CD4-positive, CD25-positive, alpha-beta regulatory T cell (primary cell): ENCODE measurements around the gene SFTPA1. TPM values are rescaled to one million over a fixed set of nuclear protein-coding genes. Genes with fewer than 3 reads are reported as not detected.
"Not testable (repeated sequence)": the region's sequence is repeated elsewhere in the genome, so short reads cannot be mapped to it uniquely, and the experiment has no call there.

Experiments
- ATAC-seq, 2 donors: fragments of 150-1000 bp; cut with Tn5 transposase; one replicate each; pipeline ENCODE4 v1.10.0; 2021; ENCODE audit warnings: low read depth in 2 of 2, moderate number of reproducible peaks in 2 of 2, moderate library complexity in 1 of 2
- DNase-seq, 3 donors: peaks; one replicate each; pipeline versions ENCODE4 v3.0.0 to v3.0.0-alpha.2; 2012 to 2022; ENCODE audit warnings: mixed read lengths in 1 of 3
- H3K27ac ChIP-seq: one replicate; pipeline ENCODE4 v1.7.0; 2013; ENCODE audit warnings: mild to moderate bottlenecking, low read length; ENCODE audit not compliant: insufficient read depth, poor library complexity, severe bottlenecking
- H3K27me3 ChIP-seq: one replicate; pipeline ENCODE4 v1.7.0; 2013; ENCODE audit warnings: low read length; ENCODE audit not compliant: control insufficient read depth, insufficient read depth
- H3K36me3 ChIP-seq: one replicate; pipeline ENCODE4 v1.7.0; 2013; ENCODE audit warnings: mild to moderate bottlenecking, low read length, moderate library complexity; ENCODE audit not compliant: control insufficient read depth, insufficient read depth
- H3K4me1 ChIP-seq: 2 replicates; pipeline ENCODE4 v1.7.0; 2013; ENCODE audit warnings: mild to moderate bottlenecking, low read length; ENCODE audit not compliant: insufficient read depth, control insufficient read depth, poor library complexity, severe bottlenecking
- H3K4me3 ChIP-seq: one replicate; pipeline ENCODE4 v1.7.0; 2013; ENCODE audit warnings: low read depth, mild to moderate bottlenecking, low read length, moderate library complexity
- H3K9me3 ChIP-seq, 2 experiments: 1 replicate in 1 of 2; 2 replicates in 1 of 2; pipeline ENCODE4 v1.7.0; 2013; ENCODE audit warnings: low read length in 2 of 2, mild to moderate bottlenecking in 1 of 2, moderate library complexity in 1 of 2; ENCODE audit not compliant: control insufficient read depth in 2 of 2
- H3K27ac Mint-ChIP-seq, 3 donors: one replicate each; pipeline ENCODE4 v1.8.0; 2020 to 2022; ENCODE audit warnings: mild to moderate bottlenecking in 3 of 3, mixed read lengths in 3 of 3, moderate library complexity in 2 of 3
- H3K27me3 Mint-ChIP-seq: one replicate; pipeline ENCODE4 v1.8.0; 2022; ENCODE audit warnings: mild to moderate bottlenecking, mixed read lengths
- H3K36me3 Mint-ChIP-seq: one replicate; pipeline ENCODE4 v1.8.0; 2020; ENCODE audit warnings: mixed read lengths
- H3K4me1 Mint-ChIP-seq, 4 donors: one replicate each; pipeline ENCODE4 v1.8.0; 2020 to 2022; ENCODE audit warnings: mixed read lengths in 4 of 4, mild to moderate bottlenecking in 1 of 4
- H3K4me3 Mint-ChIP-seq, 4 donors: one replicate each; pipeline ENCODE4 v1.8.0; 2020 to 2022; ENCODE audit warnings: mild to moderate bottlenecking in 4 of 4, mixed read lengths in 4 of 4, moderate library complexity in 3 of 4
- H3K9me3 Mint-ChIP-seq, 7 donors: one replicate each; pipeline ENCODE4 v1.8.0; 2020 to 2022; ENCODE audit warnings: mixed read lengths in 7 of 7, mild to moderate bottlenecking in 3 of 7, moderate library complexity in 2 of 7
- polyA plus RNA-seq, 4 donors: library from polyadenylated mRNA; unstranded; fragments of 300-500 nt; fragmentation: Illumina TruSeq; gene quantifications; one replicate each; pipeline ENCODE4 v1.2.3, GENCODE V29; 2021
- total RNA-seq: library from RNA; stranded (reverse); gene quantifications from one replicate; pipeline ENCODE4 v1.2.3, GENCODE V29; 2022

The SFTPA1 gene
- not detected for total RNA-seq
- not detected for polyA plus RNA-seq

- H3K4me1 Mint-ChIP-seq: peaks cover 0 to 3% (median 0%) of the 10 kb centered on the region in 4 donors
- Histone ChIP-seq H3K4me1 (no peaks in the 10 kb centered on the region), H3K36me3 (no peaks in the 10 kb centered on the region), H3K9me3 (no peaks in the 10 kb centered on the region), H3K27ac (no peak within 1 kb of the TSS), H3K4me3 (no peak within 1 kb of the TSS), H3K27me3 (no peaks in the 10 kb centered on the region)
- no peak within 1 kb of the TSS for H3K4me3 Mint-ChIP-seq
- H3K36me3 Mint-ChIP-seq: no peaks in the 10 kb centered on the region
- H3K9me3 Mint-ChIP-seq: no peaks in the 10 kb centered on the region
- H3K27me3 Mint-ChIP-seq: peaks cover 10% of the 10 kb centered on the region
- ATAC-seq (no peak), DNase-seq (no peak)
- peak within 1 kb of the TSS in 1 of 3 donors; percentile 83 for H3K27ac Mint-ChIP-seq
Observed at GRCh38 chr10:79610601-79611191, at the start of gene SFTPA1. SFTPA1 (plus strand) TSS chr10:79610939; CDS start chr10:79611826, 887 bp downstream.

DNA sequence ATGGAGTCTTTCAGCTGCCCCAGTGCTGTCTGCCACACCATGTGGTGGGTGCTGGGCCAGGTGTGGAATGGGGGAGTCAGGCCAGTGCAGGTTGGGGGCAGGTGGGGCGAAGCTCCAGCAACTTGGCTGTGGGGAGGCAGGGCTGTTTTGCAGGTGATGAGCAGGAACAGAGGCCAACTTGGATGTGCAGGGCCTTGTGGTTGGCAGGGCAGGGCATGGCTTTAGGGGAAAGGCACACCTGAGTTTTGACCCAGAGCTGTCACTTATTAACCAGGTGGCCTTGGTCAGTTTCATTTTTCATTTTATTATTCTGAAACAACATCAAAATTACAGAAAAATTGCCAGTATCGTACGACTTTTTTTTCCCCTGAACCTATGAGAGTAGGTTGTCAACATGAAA lies 49.5 kb upstream of the SFTPA1 start:
- Mint-ChIP-seq H3K4me1 (peaks cover 0 to 6% (median 5%) of the 10 kb centered on the region in 4 donors), H3K27ac (no peak overlapping the region), H3K36me3 (no peaks in the 10 kb centered on the region), H3K9me3 (no peaks in the 10 kb centered on the region), H3K4me3 (no peak overlapping the region), H3K27me3 (peaks cover 12% of the 10 kb centered on the region)
- Histone ChIP-seq H3K4me3 (no peak overlapping the region), H3K36me3 (no peaks in the 10 kb centered on the region), H3K27ac (no peak overlapping the region), H3K4me1 (no peaks in the 10 kb centered on the region), H3K27me3 (peaks cover 16% of the 10 kb centered on the region), H3K9me3 (no peaks in the 10 kb centered on the region)
- ATAC-seq (no peak), DNase-seq (no peak)

GRCh38 chr10:79562135-79562756 lies 48.5 kb upstream of the SFTPA1 start:
- Mint-ChIP-seq H3K36me3 (no peaks in the 10 kb centered on the region), H3K27ac (peak overlapping the region in 1 of 3 donors; percentile 26), H3K9me3 (no peaks in the 10 kb centered on the region), H3K4me1 (peaks cover 0 to 6% (median 5%) of the 10 kb centered on the region in 4 donors), H3K27me3 (peaks cover 18% of the 10 kb centered on the region), H3K4me3 (peak overlapping the region in 1 of 4 donors; percentile 34)
- Histone ChIP-seq H3K27me3 (peaks cover 16% of the 10 kb centered on the region), H3K36me3 (no peaks in the 10 kb centered on the region), H3K4me1 (no peaks in the 10 kb centered on the region), H3K9me3 (no peaks in the 10 kb centered on the region), H3K4me3 (no peak overlapping the region), H3K27ac (no peak overlapping the region)
- ATAC-seq (peak; percentile 62 to 83), DNase-seq (peak; percentile 19 to 83 (median 61))

- Mint-ChIP-seq H3K4me1 (peaks cover 0 to 6% (median 5%) of the 10 kb centered on the region in 4 donors), H3K27ac (no peak overlapping the region), H3K4me3 (no peak overlapping the region), H3K9me3 (no peaks in the 10 kb centered on the region), H3K27me3 (peaks cover 23% of the 10 kb centered on the region), H3K36me3 (no peaks in the 10 kb centered on the region)
- Histone ChIP-seq H3K4me3 (no peak overlapping the region), H3K27ac (no peak overlapping the region), H3K4me1 (no peaks in the 10 kb centered on the region), H3K9me3 (no peaks in the 10 kb centered on the region), H3K36me3 (no peaks in the 10 kb centered on the region), H3K27me3 (peaks cover 21% of the 10 kb centered on the region)
- ATAC-seq (no peak), DNase-seq (no peak)
Observed at GRCh38 chr10:79563426-79563825, 47.3 kb upstream of the SFTPA1 start.

GRCh38 chr10:79570624-79571023 lies 40.1 kb upstream of the SFTPA1 start:
- H3K4me1 ChIP-seq, H3K27ac ChIP-seq: not testable (repeated sequence)

GRCh38 chr10:79579361-79579760 lies 31.4 kb upstream of the SFTPA1 start:
- Histone ChIP-seq H3K9me3 (no peaks in the 10 kb centered on the region), H3K27me3 (peaks cover 13% of the 10 kb centered on the region), H3K36me3 (no peaks in the 10 kb centered on the region), H3K4me1 (no peaks in the 10 kb centered on the region), H3K4me3 (no peak overlapping the region), H3K27ac (no peak overlapping the region)
- H3K27me3 Mint-ChIP-seq: peaks cover 21% of the 10 kb centered on the region
- H3K27ac Mint-ChIP-seq: no peak overlapping the region
- peaks cover 3% of the 10 kb centered on the region for H3K36me3 Mint-ChIP-seq
- ATAC-seq: no peak
- no peak for DNase-seq
- H3K9me3 Mint-ChIP-seq: peaks cover 0 to 6% (median 0%) of the 10 kb centered on the region in 7 donors
- H3K4me1 Mint-ChIP-seq: peaks cover 0 to 6% (median 0%) of the 10 kb centered on the region in 4 donors
- no peak overlapping the region for H3K4me3 Mint-ChIP-seq

More at GRCh38 chr10:79570624-79571023, 40.1 kb upstream of the SFTPA1 start:
- peaks cover 23% of the 10 kb centered on the region for H3K27me3 ChIP-seq
- not testable (repeated sequence) for H3K4me3 Mint-ChIP-seq, H3K36me3 Mint-ChIP-seq, H3K4me1 Mint-ChIP-seq, H3K36me3 ChIP-seq, ATAC-seq, H3K9me3 ChIP-seq, H3K4me3 ChIP-seq, H3K27ac Mint-ChIP-seq
- Mint-ChIP-seq H3K9me3 (peaks cover 2 to 26% (median 9%) of the 10 kb centered on the region in 7 donors), H3K27me3 (peaks cover 74% of the 10 kb centered on the region)
- peak in 1 of 3 donors; percentile 73 for DNase-seq

- no peak for DNase-seq
- Mint-ChIP-seq H3K4me1 (peaks cover 0 to 6% (median 0%) of the 10 kb centered on the region in 4 donors), H3K4me3 (no peak overlapping the region), H3K27me3 (peaks cover 14% of the 10 kb centered on the region), H3K27ac (peak overlapping the region in 1 of 3 donors; percentile 86), H3K9me3 (peaks cover 0 to 3% (median 0%) of the 10 kb centered on the region in 7 donors), H3K36me3 (no peaks in the 10 kb centered on the region)
- ATAC-seq: no peak
- H3K27me3 ChIP-seq: peaks cover 13% of the 10 kb centered on the region
- H3K4me3 ChIP-seq: no peak overlapping the region
- H3K36me3 ChIP-seq: no peaks in the 10 kb centered on the region
- H3K9me3 ChIP-seq: no peaks in the 10 kb centered on the region
- H3K27ac ChIP-seq: no peak overlapping the region
- H3K4me1 ChIP-seq: no peaks in the 10 kb centered on the region
Observed at GRCh38 chr10:79581044-79581443, 29.7 kb upstream of the SFTPA1 start.
